KMS-11 (cell line): Measurements from ENCODE around the gene SUSD2.

Source experiments
- H2AFZ ChIP-seq: fragments of 200-600 bp; sonication (generic); 2 replicates; pipeline ENCODE4 v1.6.1; 2016; ENCODE audit warnings: antibody characterized with exemption, mixed run types, low read depth
- H3K27ac ChIP-seq: fragments of 200-600 bp; sonication (generic); 2 replicates; pipeline ENCODE4 v1.6.1; 2016; ENCODE audit warnings: mild to moderate bottlenecking, mixed run types
- H3K27me3 ChIP-seq: fragments of 200-600 bp; sonication (generic); 2 replicates; pipeline ENCODE4 v1.6.1; 2017; ENCODE audit warnings: mild to moderate bottlenecking, low read depth, mixed run types, moderate library complexity; ENCODE audit not compliant: insufficient read depth
- H3K36me3 ChIP-seq: fragments of 200-600 bp; sonication (generic); 2 replicates; pipeline ENCODE4 v1.6.1; 2017; ENCODE audit warnings: mild to moderate bottlenecking, mixed run types; ENCODE audit not compliant: insufficient read depth
- H3K4me1 ChIP-seq: fragments of 200-600 bp; sonication (generic); 2 replicates; pipeline ENCODE4 v1.6.1; 2016; ENCODE audit warnings: mild to moderate bottlenecking, low read depth, mixed run types; ENCODE audit not compliant: poor library complexity, severe bottlenecking
- H3K4me2 ChIP-seq: fragments of 200-600 bp; sonication (generic); 2 replicates; pipeline ENCODE4 v1.7.0; 2016; ENCODE audit warnings: mild to moderate bottlenecking, mixed run types
- H3K4me3 ChIP-seq: fragments of 200-600 bp; sonication (generic); IDR thresholded peaks from 2 replicates; pipeline ENCODE4 v1.6.1; 2017; ENCODE audit warnings: low read depth, low read length, mixed read lengths; ENCODE audit not compliant: insufficient read depth
- H3K79me2 ChIP-seq: fragments of 200-600 bp; sonication (generic); 2 replicates; pipeline ENCODE4 v1.6.1; 2016; ENCODE audit warnings: low read depth, mixed run types; ENCODE audit not compliant: insufficient read depth
- H3K9ac ChIP-seq: fragments of 200-600 bp; sonication (generic); 2 replicates; pipeline ENCODE4 v1.6.1; 2016; ENCODE audit warnings: mild to moderate bottlenecking, mixed run types
- H4K20me1 ChIP-seq: fragments of 200-600 bp; sonication (generic); 2 replicates; pipeline ENCODE4 v1.6.1; 2016; ENCODE audit warnings: mild to moderate bottlenecking, mixed run types; ENCODE audit not compliant: insufficient read depth
- TF ChIP-seq, protein P1 (sequence below): fragments of 200-600 bp; sonication (generic); conservative IDR thresholded peaks from 2 replicates; pipeline ENCODE4 v1.6.1; 2017; ENCODE audit warnings: low read depth, mild to moderate bottlenecking, antibody characterized with exemption, low read length, moderate library complexity, mixed read lengths

The SUSD2 gene

DNA sequence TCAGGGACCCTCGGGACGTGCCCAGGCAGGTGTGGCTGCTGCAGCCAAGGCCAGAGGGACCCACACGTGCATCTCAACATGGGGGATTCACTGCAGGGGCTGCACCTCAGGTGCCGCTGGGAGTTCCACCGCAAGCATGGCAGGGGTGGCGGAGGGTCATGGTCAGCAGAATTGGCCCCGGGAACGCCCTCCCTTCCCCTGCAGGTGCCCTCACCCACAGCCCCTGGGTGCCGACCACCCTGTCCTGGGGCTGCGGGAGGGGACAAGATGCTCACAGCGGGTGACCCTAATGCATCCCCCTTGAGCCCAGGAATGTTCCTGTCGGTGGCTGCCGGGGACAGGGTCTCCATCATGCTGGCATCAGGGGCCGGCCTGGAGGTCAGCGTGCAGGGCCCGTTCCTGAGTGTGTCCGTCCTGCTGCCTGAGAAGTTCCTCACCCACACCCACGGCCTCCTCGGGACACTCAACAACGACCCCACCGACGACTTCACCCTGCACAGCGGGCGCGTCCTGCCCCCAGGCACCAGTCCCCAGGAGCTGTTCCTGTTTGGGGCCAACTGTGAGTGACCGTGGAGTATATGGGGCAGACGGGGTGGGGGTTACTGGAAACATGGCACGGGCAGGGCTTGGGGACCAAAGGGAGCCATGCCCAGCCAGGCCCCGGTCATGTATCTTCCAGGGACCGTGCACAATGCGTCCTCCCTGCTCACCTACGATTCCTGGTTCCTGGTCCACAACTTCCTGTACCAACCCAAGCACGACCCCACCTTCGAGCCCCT lies 5.8 kb downstream of the SUSD2 start:
- no peaks in the 10 kb centered on the region for H3K36me3 ChIP-seq
- H3K4me2 ChIP-seq: no peak overlapping the region
- H4K20me1 ChIP-seq: no peaks in the 10 kb centered on the region
- no peaks in the 10 kb centered on the region for H3K27me3 ChIP-seq
- no peaks in the 10 kb centered on the region for H3K4me1 ChIP-seq
- TF ChIP-seq, protein P1, sequence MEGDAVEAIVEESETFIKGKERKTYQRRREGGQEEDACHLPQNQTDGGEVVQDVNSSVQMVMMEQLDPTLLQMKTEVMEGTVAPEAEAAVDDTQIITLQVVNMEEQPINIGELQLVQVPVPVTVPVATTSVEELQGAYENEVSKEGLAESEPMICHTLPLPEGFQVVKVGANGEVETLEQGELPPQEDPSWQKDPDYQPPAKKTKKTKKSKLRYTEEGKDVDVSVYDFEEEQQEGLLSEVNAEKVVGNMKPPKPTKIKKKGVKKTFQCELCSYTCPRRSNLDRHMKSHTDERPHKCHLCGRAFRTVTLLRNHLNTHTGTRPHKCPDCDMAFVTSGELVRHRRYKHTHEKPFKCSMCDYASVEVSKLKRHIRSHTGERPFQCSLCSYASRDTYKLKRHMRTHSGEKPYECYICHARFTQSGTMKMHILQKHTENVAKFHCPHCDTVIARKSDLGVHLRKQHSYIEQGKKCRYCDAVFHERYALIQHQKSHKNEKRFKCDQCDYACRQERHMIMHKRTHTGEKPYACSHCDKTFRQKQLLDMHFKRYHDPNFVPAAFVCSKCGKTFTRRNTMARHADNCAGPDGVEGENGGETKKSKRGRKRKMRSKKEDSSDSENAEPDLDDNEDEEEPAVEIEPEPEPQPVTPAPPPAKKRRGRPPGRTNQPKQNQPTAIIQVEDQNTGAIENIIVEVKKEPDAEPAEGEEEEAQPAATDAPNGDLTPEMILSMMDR: no peak
- no peak overlapping the region for H3K27ac ChIP-seq
- H3K79me2 ChIP-seq: no peaks in the 10 kb centered on the region
- H2AFZ ChIP-seq: no peak overlapping the region
- H3K9ac ChIP-seq: no peak overlapping the region
- H3K4me3 ChIP-seq: no peak overlapping the region

DNA sequence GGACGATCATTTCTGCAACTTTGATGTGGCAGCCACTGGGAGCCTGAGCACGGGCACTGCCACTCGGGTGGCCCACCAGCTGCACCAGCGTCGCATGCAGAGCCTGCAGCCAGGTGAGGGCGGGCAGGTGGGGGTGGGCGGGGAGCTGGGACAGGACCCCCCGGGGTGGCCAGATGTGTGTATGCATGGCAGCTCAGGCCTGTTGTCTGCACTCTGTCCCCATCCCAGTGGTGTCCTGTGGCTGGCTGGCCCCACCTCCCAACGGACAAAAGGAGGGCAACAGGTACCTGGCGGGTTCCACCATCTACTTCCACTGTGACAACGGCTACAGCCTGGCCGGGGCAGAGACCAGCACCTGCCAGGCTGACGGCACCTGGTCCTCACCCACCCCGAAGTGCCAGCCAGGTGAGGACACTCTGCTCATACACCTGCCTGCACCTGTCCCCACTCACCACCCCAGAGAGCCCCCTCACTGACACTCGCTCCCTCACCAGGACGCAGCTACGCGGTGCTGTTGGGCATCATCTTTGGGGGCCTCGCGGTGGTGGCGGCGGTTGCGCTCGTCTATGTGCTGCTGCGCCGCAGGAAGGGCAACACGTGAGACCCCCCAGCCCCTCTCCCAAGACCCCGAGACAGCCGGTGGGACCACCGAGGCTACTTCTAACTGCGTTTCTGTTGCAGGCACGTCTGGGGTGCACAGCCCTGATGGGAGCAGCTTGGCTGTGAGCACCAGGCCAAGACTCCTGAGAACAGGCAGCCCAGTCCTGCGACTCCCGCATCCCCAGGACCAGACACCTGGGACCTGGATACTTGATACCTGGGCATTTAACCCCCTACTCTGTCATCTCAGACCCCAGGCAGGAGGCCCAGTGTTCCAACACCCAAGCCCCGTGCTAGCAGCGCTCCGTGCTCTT lies 6.7 kb downstream of the SUSD2 start:
- no peaks in the 10 kb centered on the region for H3K36me3 ChIP-seq
- TF ChIP-seq, protein P1: no peak
- no peak overlapping the region for H3K9ac ChIP-seq
- no peak overlapping the region for H3K4me3 ChIP-seq
- H3K4me2 ChIP-seq: no peak overlapping the region
- no peak overlapping the region for H2AFZ ChIP-seq
- no peak overlapping the region for H3K27ac ChIP-seq
- H3K27me3 ChIP-seq: no peaks in the 10 kb centered on the region
- no peaks in the 10 kb centered on the region for H4K20me1 ChIP-seq
- no peaks in the 10 kb centered on the region for H3K4me1 ChIP-seq
- no peaks in the 10 kb centered on the region for H3K79me2 ChIP-seq

DNA sequence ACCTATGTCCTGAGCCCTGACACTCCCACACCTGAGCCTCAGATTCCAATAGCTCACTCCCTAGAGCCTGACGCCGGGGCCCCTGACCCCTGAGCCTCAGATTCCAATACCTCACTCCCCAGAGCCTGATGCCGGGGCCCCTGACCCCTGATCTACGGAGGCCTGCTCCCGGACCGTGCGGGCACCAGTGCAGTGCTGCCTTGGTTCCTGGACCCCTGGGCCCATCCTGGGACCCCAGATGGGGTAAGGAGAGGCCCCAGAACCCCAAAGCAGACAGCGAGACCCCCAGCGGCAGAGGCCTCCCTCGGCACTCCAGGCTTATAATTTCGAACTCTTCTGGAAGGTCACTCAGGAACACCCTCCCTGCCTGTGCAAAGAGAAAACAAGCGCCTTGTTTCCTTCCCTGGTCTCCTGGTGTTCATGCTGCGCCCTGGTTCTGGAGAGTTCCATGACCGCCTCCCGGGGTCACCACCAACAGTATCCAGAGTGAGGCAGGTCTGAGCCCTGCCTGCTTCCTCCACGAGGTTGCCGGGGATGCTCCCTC lies 7.5 kb downstream of the SUSD2 start:
- H3K4me3 ChIP-seq: no peak overlapping the region
- TF ChIP-seq, protein P1: no peak
- H3K27me3 ChIP-seq: no peaks in the 10 kb centered on the region
- no peaks in the 10 kb centered on the region for H3K4me1 ChIP-seq
- no peaks in the 10 kb centered on the region for H3K79me2 ChIP-seq
- H4K20me1 ChIP-seq: no peaks in the 10 kb centered on the region
- no peak overlapping the region for H3K4me2 ChIP-seq
- H3K36me3 ChIP-seq: no peaks in the 10 kb centered on the region
- H3K9ac ChIP-seq: no peak overlapping the region
- no peak overlapping the region for H3K27ac ChIP-seq
- H2AFZ ChIP-seq: no peak overlapping the region

DNA sequence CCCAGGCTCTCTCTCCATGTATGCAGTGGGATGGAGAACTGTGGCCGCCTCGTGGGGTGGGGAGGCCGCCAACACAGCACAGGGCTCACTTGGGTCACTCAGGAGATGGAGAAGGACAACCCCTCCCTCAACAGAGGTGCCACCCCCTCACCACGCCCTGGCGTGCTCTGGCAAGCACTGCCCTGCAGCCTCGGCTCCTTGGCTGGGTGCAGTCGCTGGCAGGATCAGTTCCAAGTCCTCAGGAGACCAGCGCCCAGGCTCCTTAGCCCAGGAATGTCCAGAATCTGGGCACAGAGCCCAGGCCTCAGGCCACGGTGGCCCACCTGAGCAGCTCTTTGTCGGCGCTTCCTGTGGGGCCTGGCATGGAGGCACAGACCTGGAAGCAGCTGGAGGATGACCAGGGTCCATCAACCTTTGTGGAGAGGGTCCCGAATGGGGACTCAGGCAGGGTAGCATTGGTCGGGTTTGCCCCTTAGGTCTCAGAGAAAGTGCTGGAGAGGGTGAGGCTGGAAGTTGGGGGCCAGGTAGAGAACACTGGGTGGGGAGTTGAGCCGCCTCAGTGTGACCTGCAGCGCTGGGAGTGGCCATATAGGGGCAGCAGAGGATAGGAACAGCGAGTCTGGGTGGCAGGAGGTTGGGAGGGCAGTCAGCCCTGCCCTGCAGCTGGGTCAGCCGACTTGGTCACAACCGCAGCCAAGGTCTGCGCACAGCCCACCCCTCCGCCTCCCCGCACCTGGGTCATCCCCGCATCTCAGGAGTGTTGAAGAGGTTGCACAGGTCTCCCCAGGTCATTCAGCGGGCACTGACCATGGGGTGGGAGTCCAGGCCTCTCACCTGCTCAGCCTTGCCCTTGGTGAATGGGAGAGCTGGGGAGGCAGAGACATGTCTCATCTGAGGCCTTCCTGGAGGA lies 8.2 kb downstream of the SUSD2 start:
- Histone ChIP-seq H3K79me2 (no peaks in the 10 kb centered on the region), H2AFZ (no peak overlapping the region; the same call in 1 of the 2 replicates), H3K27me3 (no peaks in the 10 kb centered on the region), H3K4me3 (no peak overlapping the region), H4K20me1 (no peaks in the 10 kb centered on the region), H3K9ac (no peak overlapping the region), H3K36me3 (no peaks in the 10 kb centered on the region), H3K27ac (no peak overlapping the region), H3K4me2 (no peak overlapping the region), H3K4me1 (no peaks in the 10 kb centered on the region)
- TF ChIP-seq, protein P1: peak; percentile 77
